Measurements from ENCODE around the gene HLA-F. TPM values are rescaled to one million over a fixed set of nuclear protein-coding genes. Genes with fewer than 3 reads are reported as not detected.

Gene HLA-F
- total RNA-seq, 6 donors from 2014 or later = 163 to 418 (median 191) TPM

- H3K9me3 ChIP-seq = no peaks in the 10 kb centered on the region
- H3K36me3 ChIP-seq = peaks cover 0 to 46% (median 26%) of the 10 kb centered on the region in 4 donors
- H3K27ac ChIP-seq = peak overlapping the region; percentile 89 to 98 (median 97)
- peak overlapping the region; percentile 77 to 86 (median 82) for H3K4me3 ChIP-seq
- 7 to 21% methylated on average over 15 to 72 of the region's 76 CpGs for WGBS, 2 donors
- no peaks in the 10 kb centered on the region for H3K27me3 ChIP-seq
- DNase-seq (peak; percentile 57 to 94), ATAC-seq (ENCODE audit: low FRiP score in 2 of 2) (peak; percentile 71 to 83)
- TF ChIP-seq EP300 (IDR thresholded peaks at IDR 0.05) = no peak
- peak in 1 of 2 donors; percentile 43 for TF ChIP-seq POLR2AphosphoS5 (IDR thresholded peaks at IDR 0.05)
- TF ChIP-seq POLR2A (IDR thresholded peaks at IDR 0.05) = no peak
- TF ChIP-seq, protein P1, sequence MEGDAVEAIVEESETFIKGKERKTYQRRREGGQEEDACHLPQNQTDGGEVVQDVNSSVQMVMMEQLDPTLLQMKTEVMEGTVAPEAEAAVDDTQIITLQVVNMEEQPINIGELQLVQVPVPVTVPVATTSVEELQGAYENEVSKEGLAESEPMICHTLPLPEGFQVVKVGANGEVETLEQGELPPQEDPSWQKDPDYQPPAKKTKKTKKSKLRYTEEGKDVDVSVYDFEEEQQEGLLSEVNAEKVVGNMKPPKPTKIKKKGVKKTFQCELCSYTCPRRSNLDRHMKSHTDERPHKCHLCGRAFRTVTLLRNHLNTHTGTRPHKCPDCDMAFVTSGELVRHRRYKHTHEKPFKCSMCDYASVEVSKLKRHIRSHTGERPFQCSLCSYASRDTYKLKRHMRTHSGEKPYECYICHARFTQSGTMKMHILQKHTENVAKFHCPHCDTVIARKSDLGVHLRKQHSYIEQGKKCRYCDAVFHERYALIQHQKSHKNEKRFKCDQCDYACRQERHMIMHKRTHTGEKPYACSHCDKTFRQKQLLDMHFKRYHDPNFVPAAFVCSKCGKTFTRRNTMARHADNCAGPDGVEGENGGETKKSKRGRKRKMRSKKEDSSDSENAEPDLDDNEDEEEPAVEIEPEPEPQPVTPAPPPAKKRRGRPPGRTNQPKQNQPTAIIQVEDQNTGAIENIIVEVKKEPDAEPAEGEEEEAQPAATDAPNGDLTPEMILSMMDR (IDR thresholded peaks at IDR 0.05) = peak in 1 of 6 experiments; percentile 1
- H3K4me1 ChIP-seq = peaks cover 18 to 22% (median 22%) of the 10 kb centered on the region in 4 donors
Observed at GRCh38 chr6:29723666-29724588, 693 bp downstream of the HLA-F start.

GRCh38 chr6:29724937-29725869 lies 2.0 kb downstream of the HLA-F start:
- 63 to 75% methylated on average over 6 to 9 of the region's 11 CpGs for WGBS, 2 donors
- ATAC-seq (ENCODE audit: low FRiP score in 2 of 2) (no peak), DNase-seq (no peak)
- no peaks in the 10 kb centered on the region for H3K9me3 ChIP-seq
- peaks cover 18 to 22% (median 22%) of the 10 kb centered on the region in 4 donors for H3K4me1 ChIP-seq
- no peaks in the 10 kb centered on the region for H3K27me3 ChIP-seq
- peak overlapping the region in 1 of 4 donors; percentile 97 for H3K27ac ChIP-seq
- TF ChIP-seq, protein P1 (IDR thresholded peaks at IDR 0.05) = no peak
- TF ChIP-seq POLR2A (IDR thresholded peaks at IDR 0.05) (no peak), POLR2AphosphoS5 (IDR thresholded peaks at IDR 0.05) (no peak)
- peak overlapping the region in 3 of 4 donors; percentile 80 to 86 (median 83) for H3K4me3 ChIP-seq
- peaks cover 0 to 46% (median 26%) of the 10 kb centered on the region in 4 donors for H3K36me3 ChIP-seq

GRCh38 chr6:29726001-29726400 lies 2.8 kb downstream of the HLA-F start:
- ATAC-seq (ENCODE audit: low FRiP score in 2 of 2) (no peak), DNase-seq (no peak)
- Histone ChIP-seq H3K4me3 (peak overlapping the region in 3 of 4 donors; percentile 80 to 86 (median 83)), H3K27ac (peak overlapping the region in 1 of 4 donors; percentile 97), H3K9me3 (no peaks in the 10 kb centered on the region), H3K4me1 (peaks cover 18 to 22% (median 22%) of the 10 kb centered on the region in 4 donors), H3K27me3 (no peaks in the 10 kb centered on the region), H3K36me3 (peaks cover 0 to 46% (median 26%) of the 10 kb centered on the region in 4 donors)
- WGBS, 2 donors = 62 to 67% methylated on average over 1 of the region's 1 CpG
- TF ChIP-seq, protein P1 (IDR thresholded peaks at IDR 0.05) = no peak
- TF ChIP-seq POLR2AphosphoS5 (IDR thresholded peaks at IDR 0.05) = no peak
- no peak for TF ChIP-seq EP300 (IDR thresholded peaks at IDR 0.05)
- no peak for TF ChIP-seq POLR2A (IDR thresholded peaks at IDR 0.05)

GRCh38 chr6:29726571-29727194 lies 3.4 kb downstream of the HLA-F start:
- DNase-seq (no peak), ATAC-seq (ENCODE audit: low FRiP score in 2 of 2) (no peak)
- Histone ChIP-seq H3K4me3 (peak overlapping the region in 1 of 4 donors; percentile 83), H3K4me1 (peaks cover 18 to 22% (median 22%) of the 10 kb centered on the region in 4 donors), H3K27me3 (no peaks in the 10 kb centered on the region), H3K9me3 (no peaks in the 10 kb centered on the region), H3K36me3 (peaks cover 0 to 46% (median 26%) of the 10 kb centered on the region in 4 donors), H3K27ac (no peak overlapping the region)
- TF ChIP-seq, protein P1 (IDR thresholded peaks at IDR 0.05) = no peak
- no peak for TF ChIP-seq POLR2A (IDR thresholded peaks at IDR 0.05)
- no peak for TF ChIP-seq POLR2AphosphoS5 (IDR thresholded peaks at IDR 0.05)
- no peak for TF ChIP-seq EP300 (IDR thresholded peaks at IDR 0.05)
- 87 to 90% methylated on average over 9 of the region's 9 CpGs for WGBS, 2 donors
